GM18502 (cell line): ENCODE measurements around the gene CTXN1.

ENCODE experiments used
- ATAC-seq: cut with Tn5 transposase; IDR thresholded peaks from one replicate; pipeline ENCODE4 v1.9.1; 2021; ENCODE audit warnings: mild to moderate bottlenecking; ENCODE audit not compliant: unreplicated experiment, poor library complexity

CTXN1 gene

DNA sequence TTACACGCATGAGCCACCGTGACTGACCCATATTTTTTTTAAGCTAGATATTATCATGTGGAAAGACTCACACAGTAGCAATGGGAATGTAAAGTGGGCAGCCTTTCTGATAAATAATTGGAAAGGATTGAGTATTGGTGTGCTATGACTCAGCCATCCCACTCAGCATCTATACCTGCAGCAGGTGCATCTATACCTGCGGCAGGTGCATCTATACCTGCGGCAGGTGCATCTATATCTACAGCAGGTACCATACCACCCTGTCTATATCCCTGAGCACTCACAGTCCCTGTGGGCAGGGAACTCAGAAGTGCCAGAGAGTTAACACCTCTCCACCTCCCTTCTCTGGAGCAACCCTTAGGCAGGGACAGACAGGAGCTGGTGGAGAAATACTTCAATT lies 42.8 kb downstream of the CTXN1 start:
- ATAC-seq, result no peak

DNA sequence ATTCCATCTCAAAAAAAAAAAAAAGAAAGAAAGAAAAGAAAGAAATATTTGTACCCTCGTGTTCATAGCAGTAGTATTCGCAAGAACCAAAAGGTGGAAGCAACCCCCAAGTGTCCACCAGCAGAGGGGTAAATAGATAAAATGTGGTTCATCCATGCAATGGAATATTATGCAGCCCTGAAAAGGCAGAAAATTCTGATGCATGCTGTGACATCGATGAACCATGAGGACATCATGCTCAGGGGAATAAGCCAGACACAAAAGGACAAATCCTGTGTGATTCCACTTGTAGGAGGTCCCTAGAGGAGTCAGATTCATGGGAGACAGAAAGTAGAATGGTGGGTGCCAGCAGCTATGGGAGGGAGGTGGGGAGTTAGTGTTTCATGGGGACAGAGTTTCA lies 44.0 kb downstream of the CTXN1 start:
- no peak for ATAC-seq

DNA sequence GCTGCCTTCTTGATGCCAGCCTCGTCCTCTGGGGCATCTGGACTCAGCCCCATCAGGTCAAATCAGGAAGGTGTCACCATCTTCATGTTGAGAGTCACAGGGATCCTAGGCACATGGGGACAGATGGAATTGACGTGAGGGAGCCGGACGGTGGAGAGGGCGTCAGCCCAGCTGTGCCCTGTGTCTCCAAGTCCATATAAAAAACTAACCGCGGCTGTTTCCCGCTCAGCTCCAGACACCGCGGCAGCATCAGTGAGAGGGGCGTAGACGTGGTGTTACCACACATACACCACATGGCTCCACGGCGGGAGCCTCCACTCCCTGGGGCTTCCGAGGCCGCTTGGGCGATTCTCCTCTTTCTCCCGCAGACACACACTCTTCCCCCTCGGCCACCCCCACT lies 46.1 kb downstream of the CTXN1 start:
- no peak for ATAC-seq

DNA sequence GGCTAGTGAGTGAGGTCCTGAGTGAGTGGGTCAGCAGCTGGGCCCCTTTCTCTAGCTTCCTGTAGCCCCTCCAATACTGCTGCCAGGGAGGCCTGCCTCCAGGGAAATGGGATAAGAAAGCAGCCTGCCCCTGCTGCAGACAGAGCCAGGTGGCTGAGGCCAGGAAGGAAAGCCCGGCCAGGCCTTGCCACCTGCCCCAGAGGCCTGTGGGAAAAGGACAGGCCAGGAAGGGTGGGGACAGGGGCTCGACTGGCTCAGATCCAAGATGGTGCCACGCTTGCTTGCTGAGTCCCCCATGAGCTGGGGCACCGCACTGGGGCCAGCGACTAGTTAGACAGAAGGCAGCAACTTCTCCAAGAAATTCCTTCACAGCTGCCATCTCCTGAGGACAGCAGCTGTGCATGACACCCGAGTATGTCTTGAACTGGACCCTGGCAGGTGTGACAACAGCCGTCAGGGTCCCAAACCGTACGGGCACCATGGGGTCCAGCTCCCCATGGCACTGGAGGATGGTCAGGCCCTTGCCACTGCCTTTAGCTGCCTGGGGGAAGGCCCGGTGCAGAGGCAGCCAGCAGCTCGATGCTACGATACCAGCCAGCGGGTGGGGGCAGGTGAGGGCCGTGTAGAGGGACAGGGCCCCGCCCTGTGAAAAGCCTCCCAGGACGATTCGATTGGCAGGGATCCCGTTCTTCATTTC lies 46.7 kb downstream of the CTXN1 start:
- ATAC-seq, result no peak

DNA sequence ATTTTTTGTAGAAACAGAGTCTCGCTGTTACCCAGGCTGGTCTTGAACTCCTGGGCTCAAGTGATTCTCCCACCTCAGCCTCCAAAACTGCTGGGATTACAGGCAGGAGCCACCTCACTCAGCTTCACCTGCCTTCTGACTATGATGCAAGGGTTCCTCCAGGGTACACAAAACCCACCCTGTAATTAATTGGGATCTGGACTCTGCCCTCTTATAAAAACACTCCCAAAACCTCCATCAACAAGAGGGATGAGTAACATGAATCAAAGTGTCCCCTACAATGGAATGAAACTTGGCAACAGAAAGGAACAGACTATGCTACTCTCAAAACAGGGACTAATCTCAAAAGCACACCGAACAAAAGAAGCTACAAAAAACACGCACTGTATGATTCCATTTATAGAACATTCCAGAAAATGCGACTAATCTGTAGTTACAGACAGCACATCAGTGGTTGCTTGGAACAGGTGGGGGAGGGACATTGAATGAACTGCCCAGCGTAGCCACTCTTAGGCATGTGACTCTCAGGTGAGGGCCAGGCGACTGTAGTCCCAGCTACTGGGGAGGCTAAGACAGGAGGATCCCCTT lies 48.6 kb downstream of the CTXN1 start:
- no peak for ATAC-seq

DNA sequence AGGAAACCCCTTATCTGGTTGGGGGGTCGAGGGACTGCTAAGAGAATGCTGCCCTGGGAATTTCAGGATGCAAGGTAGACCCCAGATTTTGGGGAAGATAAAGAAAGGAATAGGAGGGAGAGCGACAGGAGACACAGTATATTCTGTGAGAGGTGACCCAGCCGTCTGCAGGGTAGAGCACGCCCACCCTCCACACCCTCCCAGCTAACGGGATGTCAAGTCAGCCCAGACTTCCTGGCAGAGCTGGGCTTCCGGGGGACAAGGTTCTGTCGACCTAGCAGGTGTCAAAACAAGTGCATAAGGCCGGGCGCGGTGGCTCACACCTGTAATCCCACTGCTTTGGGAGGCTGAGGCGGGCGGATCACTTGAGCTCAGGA lies 51.0 kb downstream of the CTXN1 start:
- no peak for ATAC-seq
